ENCODE results near the gene POLR1A. TPM values are rescaled to one million over a fixed set of nuclear protein-coding genes. Genes with fewer than 3 reads are reported as not detected.
A peak's percentile ranks its signal among the peaks of the same experiment; 100 is the strongest.

POLR1A gene
- polyA plus RNA-seq, 3 donors: 0.45 to 2.1 (median 1.6) TPM

- Mint-ChIP-seq H3K36me3 (peaks cover 2 to 3% of the 10 kb centered on the region in 2 donors), H3K27me3 (ENCODE audit: low read depth in 3 of 3) (peaks cover 0 to 11% (median 3%) of the 10 kb centered on the region in 3 donors), H3K4me3 (no peak overlapping the region), H3K9me3 (peaks cover 0 to 17% (median 9%) of the 10 kb centered on the region in 7 donors), H3K4me1 (peaks cover 63% of the 10 kb centered on the region), H3K27ac (no peak overlapping the region)
- no peaks in the 10 kb centered on the region for H3K36me3 ChIP-seq (replicated peaks in 1 of 2; ENCODE audit: control insufficient read depth in 1 of 2, insufficient read depth in 2 of 2, low read length in 2 of 2)
- no peak overlapping the region for H3K4me3 ChIP-seq (replicated peaks in 1 of 3; ENCODE audit: low read depth in 2 of 3, low read length in 3 of 3)
- H3K9me3 ChIP-seq (replicated peaks in 1 of 2; ENCODE audit: control insufficient read depth in 1 of 2, insufficient read depth in 1 of 2, low read length in 2 of 2): peaks cover 0 to 11% of the 10 kb centered on the region in 2 donors
- H3K27me3 ChIP-seq (ENCODE audit: control insufficient read depth in 2 of 2, insufficient read depth in 2 of 2, low read length in 2 of 2): no peaks in the 10 kb centered on the region
- 100% methylated on average over 3 of the region's 4 CpGs for WGBS (ENCODE audit: insufficient coverage)
- no peak overlapping the region for H3K9ac ChIP-seq (ENCODE audit: insufficient read depth, low read length, poor library complexity, severe bottlenecking)
- TF ChIP-seq, protein P1, sequence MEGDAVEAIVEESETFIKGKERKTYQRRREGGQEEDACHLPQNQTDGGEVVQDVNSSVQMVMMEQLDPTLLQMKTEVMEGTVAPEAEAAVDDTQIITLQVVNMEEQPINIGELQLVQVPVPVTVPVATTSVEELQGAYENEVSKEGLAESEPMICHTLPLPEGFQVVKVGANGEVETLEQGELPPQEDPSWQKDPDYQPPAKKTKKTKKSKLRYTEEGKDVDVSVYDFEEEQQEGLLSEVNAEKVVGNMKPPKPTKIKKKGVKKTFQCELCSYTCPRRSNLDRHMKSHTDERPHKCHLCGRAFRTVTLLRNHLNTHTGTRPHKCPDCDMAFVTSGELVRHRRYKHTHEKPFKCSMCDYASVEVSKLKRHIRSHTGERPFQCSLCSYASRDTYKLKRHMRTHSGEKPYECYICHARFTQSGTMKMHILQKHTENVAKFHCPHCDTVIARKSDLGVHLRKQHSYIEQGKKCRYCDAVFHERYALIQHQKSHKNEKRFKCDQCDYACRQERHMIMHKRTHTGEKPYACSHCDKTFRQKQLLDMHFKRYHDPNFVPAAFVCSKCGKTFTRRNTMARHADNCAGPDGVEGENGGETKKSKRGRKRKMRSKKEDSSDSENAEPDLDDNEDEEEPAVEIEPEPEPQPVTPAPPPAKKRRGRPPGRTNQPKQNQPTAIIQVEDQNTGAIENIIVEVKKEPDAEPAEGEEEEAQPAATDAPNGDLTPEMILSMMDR (IDR thresholded peaks at IDR 0.05): no peak
- DNase-seq: no peak
- H3K27ac ChIP-seq (ENCODE audit: low read depth in 1 of 2, low read length in 2 of 2): no peak overlapping the region
- intact Hi-C loops (cut with micrococcal nuclease): no loop called here
- peaks cover 57 to 62% of the 10 kb centered on the region in 2 donors for H3K4me1 ChIP-seq (ENCODE audit: control insufficient read depth in 1 of 2, insufficient read depth in 2 of 2, low read length in 2 of 2)
- H3K4me2 ChIP-seq (replicated peaks; ENCODE audit: extremely low read depth, low read length, poor library complexity, severe bottlenecking): no peak overlapping the region
- H4K20me1 ChIP-seq (ENCODE audit: insufficient read depth, low read length): no peaks in the 10 kb centered on the region
- no peak overlapping the region for H2AFZ ChIP-seq (ENCODE audit: insufficient read depth, low read depth, low read length, poor library complexity, severe bottlenecking)
- H3K79me2 ChIP-seq (ENCODE audit: insufficient read depth, low read length): no peaks in the 10 kb centered on the region
These were observed 103.3 kb downstream of the POLR1A start for GRCh38 chr2:86002375-86002774.

DNA sequence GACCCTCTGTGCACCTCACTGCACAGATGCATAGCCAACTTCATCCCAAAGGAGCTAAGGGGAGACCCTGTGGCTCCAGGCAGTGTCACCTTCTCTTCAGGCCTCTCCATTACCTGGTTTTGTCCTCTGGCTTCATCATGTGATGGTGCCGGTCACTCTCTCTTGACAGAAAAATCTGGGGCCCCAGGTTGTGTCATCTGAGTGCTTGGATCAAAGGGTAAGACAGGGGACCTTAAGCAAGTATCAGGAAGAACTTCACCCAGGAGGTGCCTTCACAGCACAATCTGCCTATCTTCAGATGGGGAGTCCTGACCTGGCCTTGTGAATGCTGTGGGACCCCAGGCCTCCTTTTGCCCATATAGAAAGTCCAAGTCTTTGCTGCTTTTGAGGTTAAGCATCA, 104.4 kb downstream of the POLR1A start:
- Mint-ChIP-seq H3K27me3 (ENCODE audit: low read depth in 3 of 3) (peaks cover 0 to 11% (median 3%) of the 10 kb centered on the region in 3 donors), H3K4me1 (peaks cover 73% of the 10 kb centered on the region), H3K36me3 (peaks cover 2 to 10% of the 10 kb centered on the region in 2 donors), H3K4me3 (no peak overlapping the region), H3K27ac (peak overlapping the region in 5 of 7 donors; percentile 81 to 95 (median 91)), H3K9me3 (peaks cover 1 to 14% (median 7%) of the 10 kb centered on the region in 7 donors)
- Histone ChIP-seq H3K79me2 (ENCODE audit: insufficient read depth, low read length) (no peaks in the 10 kb centered on the region), H3K4me3 (replicated peaks in 1 of 3; ENCODE audit: low read depth in 2 of 3, low read length in 3 of 3) (no peak overlapping the region), H3K27ac (ENCODE audit: low read depth in 1 of 2, low read length in 2 of 2) (peak overlapping the region; percentile 43 to 88), H4K20me1 (ENCODE audit: insufficient read depth, low read length) (no peaks in the 10 kb centered on the region), H3K9me3 (replicated peaks in 1 of 2; ENCODE audit: control insufficient read depth in 1 of 2, insufficient read depth in 1 of 2, low read length in 2 of 2) (peaks cover 0 to 11% of the 10 kb centered on the region in 2 donors), H2AFZ (ENCODE audit: insufficient read depth, low read depth, low read length, poor library complexity, severe bottlenecking) (peak overlapping the region; percentile 5), H3K36me3 (replicated peaks in 1 of 2; ENCODE audit: control insufficient read depth in 1 of 2, insufficient read depth in 2 of 2, low read length in 2 of 2) (no peaks in the 10 kb centered on the region), H3K4me2 (replicated peaks; ENCODE audit: extremely low read depth, low read length, poor library complexity, severe bottlenecking) (no peak overlapping the region), H3K4me1 (ENCODE audit: control insufficient read depth in 1 of 2, insufficient read depth in 2 of 2, low read length in 2 of 2) (peaks cover 68 to 73% of the 10 kb centered on the region in 2 donors), H3K27me3 (ENCODE audit: control insufficient read depth in 2 of 2, insufficient read depth in 2 of 2, low read length in 2 of 2) (no peaks in the 10 kb centered on the region), H3K9ac (ENCODE audit: insufficient read depth, low read length, poor library complexity, severe bottlenecking) (no peak overlapping the region)
- TF ChIP-seq, protein P1 (IDR thresholded peaks at IDR 0.05): no peak
- intact Hi-C loops (cut with micrococcal nuclease): no loop called here
- no peak for DNase-seq
- WGBS (ENCODE audit: insufficient coverage): no CpG with 5 or more reads among the region's 1 CpG
